Activated naive CD8-positive, alpha-beta T cell treated with anti-CD3 and anti-CD28 coated beads, Interleukin-2, amount 50 U/mL, for 16 hours (primary cell): ENCODE data around the gene MED31.
"Not testable (repeated sequence)": the region's sequence is repeated elsewhere in the genome, so short reads cannot be mapped to it uniquely, and the experiment has no call there.

Source experiments
- DNase-seq: peaks from one replicate; pipeline ENCODE4 v3.0.0-alpha.2; 2020; ENCODE audit warnings: low read depth, low spot score

Gene MED31

DNA sequence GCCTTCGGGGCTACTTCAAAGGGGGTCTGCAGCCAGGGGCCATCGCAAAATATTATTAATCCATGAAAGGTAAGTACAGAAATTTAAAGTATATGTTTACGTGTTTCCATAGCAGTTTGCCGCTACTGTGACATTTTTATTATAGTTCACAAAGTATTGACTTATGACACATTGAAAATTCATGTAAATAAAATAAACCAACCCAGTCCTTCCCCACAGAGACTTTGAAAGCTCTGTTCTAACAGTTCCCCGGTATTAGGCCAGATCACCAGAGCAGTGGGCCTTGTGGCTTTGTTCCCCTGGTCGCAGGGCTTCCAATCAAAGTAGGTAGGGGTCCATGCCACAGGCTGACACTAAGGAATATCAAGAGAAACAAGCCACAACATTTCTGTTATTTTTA, 24.8 kb downstream of the MED31 start:
- DNase-seq = no peak

- no peak for DNase-seq
Measured at GRCh38 chr17:6623941-6624340, 27.5 kb downstream of the MED31 start.

GRCh38 chr17:6611231-6611630, 40.2 kb downstream of the MED31 start:
- DNase-seq = no peak

- no peak for DNase-seq
Measured at GRCh38 chr17:6610011-6610410, 41.4 kb downstream of the MED31 start.

DNA sequence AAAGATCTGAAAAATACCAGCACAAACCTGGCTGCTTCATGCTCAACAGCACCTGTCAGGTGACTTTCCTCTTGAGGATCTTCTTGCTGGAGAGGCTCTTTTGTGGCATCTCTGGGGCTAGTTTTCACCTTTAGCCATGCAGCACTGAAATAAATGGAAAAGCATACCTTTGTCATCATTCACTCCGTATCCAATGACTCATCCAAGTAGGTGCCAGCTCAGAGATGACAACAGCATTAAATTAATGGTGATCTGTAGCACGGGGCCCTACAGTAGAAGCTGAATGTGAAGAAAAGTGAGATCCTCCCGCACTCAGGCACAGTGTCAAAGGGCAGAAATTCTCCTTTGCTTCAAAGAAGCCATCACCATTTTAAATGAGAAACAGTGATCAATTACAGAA, 43.1 kb downstream of the MED31 start:
- DNase-seq = no peak

- DNase-seq = no peak
Measured at GRCh38 chr17:6605142-6605541, 46.3 kb downstream of the MED31 start.

DNA sequence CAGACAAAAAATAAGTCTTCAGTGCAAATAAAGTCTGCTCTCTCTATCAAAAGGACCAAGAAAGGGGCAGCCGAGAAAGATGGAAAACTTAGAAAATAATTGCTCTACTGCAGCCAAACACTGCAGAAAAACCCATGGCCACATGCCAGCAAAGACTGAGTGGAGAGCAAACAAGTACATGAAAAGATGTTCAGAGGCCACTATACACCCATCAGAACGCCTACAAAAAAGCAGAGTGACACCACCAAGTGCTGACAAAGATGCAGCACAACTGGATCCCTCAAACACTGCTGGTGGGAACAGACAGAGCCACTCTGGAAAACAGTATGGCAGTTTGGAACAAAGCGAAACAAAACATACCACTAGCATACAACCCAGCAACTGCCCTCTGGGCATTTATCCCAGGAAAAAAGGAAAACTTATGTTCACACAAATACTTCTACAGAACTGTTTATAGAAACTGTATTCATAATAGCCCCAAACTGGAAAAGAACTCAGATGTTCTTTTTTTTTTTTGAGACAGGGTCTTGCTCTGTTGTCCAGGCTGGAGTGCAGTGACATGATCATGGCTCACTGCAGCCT, 47.6 kb downstream of the MED31 start:
- no peak for DNase-seq

- no peak for DNase-seq
Measured at GRCh38 chr17:6602141-6602540, 49.3 kb downstream of the MED31 start.

- DNase-seq = no peak
Measured at GRCh38 chr17:6599364-6599763, 52.0 kb downstream of the MED31 start.

GRCh38 chr17:6597727-6598126, 53.7 kb downstream of the MED31 start:
- no peak for DNase-seq

DNA sequence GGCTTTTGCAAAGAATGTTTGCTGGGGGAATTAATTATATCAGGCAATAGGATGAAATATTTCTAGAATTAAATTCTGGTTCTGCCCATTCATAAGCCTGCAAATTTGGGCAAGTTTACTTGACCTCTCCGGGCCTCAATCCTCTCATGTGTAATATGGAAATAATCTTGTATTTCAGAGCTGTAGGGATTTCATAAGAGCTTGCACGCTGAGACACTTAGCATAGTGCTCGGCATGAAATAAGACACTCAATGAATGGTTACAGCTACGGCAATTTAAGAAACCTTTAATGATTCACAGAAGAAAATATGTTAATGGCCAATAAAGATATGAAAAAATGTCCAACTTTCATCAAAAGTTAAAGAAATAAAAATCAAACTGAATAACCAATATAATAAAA, 54.5 kb downstream of the MED31 start:
- no peak for DNase-seq

- no peak for DNase-seq
Measured at GRCh38 chr17:6596511-6596910, 54.9 kb downstream of the MED31 start.

GRCh38 chr17:6596081-6596480, 55.3 kb downstream of the MED31 start:
- DNase-seq = no peak

DNA sequence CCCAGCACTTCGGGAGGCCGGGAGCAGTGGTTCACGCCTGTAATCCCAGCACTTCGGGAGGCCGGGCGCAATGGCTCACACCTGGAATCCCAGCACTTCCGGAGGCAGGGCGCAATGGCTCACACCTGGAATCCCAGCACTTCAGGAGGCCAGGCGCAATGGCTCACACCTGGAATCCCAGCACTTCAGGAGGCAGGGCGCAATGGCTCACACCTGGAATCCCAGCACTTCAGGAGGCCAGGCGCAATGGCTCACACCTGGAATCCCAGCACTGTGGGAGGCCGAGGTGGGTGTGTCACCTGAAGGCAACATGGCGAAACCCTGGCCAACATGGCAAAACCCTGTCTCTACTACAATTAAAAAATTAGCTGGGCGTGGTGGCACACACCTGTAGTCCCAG, 58.0 kb downstream of the MED31 start:
- DNase-seq = not testable (repeated sequence)
